HG03460 (cell line): ENCODE measurements around the gene RYK.
"Not testable (repeated sequence)": the region's sequence is repeated elsewhere in the genome, so short reads cannot be mapped to it uniquely, and the experiment has no call there.

Source experiments
- ATAC-seq: cut with Tn5 transposase; IDR thresholded peaks from one replicate; pipeline ENCODE4 v1.9.1; 2021; ENCODE audit not compliant: unreplicated experiment

RYK gene

GRCh38 chr3:134250717-134251220 is at the start of gene RYK:
RYK (minus strand) TSS chr3:134250859; CDS start chr3:134250654, 205 bp downstream.
- ATAC-seq, result peak; percentile 74

- no peak for ATAC-seq
Measured at GRCh38 chr3:134299888-134300206, 49.2 kb upstream of the RYK start.

DNA sequence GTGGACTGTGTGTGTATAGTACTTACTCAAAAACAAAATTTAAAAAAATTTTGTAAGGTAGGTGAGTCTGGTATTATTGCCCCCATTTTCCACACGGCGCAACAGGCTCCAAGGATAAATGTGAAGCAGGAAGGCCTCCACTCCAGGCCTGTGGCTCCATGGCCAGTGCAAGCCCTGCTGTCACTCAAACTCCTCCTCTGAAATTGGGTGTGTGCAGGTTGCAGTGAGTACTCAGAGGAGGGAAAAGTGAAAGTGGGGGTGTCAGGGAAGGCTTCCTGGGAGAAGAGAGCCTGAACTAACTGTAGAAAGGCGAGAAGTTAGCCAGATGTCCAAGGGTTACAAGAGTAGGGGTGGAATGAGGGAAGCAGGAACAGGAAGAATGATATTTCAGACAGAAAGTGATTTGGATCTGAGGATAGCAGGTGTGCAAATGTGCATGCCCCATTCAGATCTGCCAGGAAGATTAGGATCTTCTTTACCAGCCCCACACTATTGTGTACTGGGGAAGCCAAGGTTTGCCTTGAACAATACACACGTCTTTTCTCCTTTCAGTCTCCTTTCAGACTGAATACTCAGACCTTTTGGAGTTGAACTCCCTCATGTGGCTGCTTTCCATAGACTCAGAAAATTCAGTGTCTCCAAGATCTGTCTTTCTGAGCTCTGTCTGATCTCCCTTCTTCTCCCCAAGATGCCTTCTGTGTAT is 48.7 kb upstream of the RYK start:
- ATAC-seq, result no peak

DNA sequence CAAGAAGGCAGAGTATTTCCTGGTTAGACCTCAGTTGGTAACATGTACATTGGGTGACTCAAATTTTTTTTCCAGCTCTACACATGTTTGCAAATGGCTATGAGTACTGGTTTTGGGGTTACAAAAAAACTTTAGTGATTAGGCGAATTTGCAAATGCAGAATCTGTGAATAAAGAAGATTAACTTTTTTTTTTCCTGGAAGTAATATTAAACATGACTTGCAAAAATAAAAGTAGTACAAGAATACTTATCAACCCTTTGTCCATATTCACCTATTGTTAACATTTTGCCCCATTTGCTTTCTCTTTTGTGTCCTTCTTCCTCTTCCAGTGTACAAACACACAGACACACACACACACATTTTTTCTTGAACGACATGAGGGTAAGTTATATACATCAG is 47.6 kb upstream of the RYK start:
- no peak for ATAC-seq

DNA sequence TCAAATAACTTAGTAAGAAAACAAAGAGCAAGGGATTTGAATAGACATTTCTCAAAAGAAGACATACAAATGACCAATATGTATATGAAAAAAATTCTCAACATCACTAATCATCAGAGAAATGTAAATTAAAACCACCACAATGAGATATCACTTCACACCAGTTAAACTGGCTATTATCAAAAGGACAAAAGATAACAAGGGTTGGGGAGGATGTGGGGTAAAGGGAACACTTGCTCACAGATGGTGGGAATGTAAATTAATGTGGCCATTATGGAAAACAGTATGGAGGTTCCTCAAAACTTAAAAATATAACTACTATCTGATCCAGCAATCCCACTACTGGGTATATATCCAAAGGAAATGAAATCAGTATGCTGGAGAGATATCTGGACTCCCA is 46.0 kb upstream of the RYK start:
- ATAC-seq, result no peak

DNA sequence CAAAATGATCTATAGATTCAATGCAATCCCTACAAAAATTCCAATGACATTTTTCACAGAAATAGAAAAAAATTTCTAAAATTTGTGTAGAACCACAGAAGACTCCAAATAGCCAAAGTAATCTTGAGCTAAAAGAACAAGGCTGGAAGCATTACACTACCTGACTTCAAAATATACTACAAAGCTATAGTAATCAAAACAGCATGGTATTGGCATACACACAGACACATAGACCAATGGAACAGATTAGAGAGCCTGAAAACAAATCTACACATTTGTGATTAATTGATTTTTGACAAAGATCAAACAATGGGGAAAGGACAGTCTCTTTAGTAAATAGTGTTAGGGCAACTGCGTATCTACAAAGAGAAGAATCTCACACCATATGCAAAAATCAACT is 45.3 kb upstream of the RYK start:
- ATAC-seq, result no peak

DNA sequence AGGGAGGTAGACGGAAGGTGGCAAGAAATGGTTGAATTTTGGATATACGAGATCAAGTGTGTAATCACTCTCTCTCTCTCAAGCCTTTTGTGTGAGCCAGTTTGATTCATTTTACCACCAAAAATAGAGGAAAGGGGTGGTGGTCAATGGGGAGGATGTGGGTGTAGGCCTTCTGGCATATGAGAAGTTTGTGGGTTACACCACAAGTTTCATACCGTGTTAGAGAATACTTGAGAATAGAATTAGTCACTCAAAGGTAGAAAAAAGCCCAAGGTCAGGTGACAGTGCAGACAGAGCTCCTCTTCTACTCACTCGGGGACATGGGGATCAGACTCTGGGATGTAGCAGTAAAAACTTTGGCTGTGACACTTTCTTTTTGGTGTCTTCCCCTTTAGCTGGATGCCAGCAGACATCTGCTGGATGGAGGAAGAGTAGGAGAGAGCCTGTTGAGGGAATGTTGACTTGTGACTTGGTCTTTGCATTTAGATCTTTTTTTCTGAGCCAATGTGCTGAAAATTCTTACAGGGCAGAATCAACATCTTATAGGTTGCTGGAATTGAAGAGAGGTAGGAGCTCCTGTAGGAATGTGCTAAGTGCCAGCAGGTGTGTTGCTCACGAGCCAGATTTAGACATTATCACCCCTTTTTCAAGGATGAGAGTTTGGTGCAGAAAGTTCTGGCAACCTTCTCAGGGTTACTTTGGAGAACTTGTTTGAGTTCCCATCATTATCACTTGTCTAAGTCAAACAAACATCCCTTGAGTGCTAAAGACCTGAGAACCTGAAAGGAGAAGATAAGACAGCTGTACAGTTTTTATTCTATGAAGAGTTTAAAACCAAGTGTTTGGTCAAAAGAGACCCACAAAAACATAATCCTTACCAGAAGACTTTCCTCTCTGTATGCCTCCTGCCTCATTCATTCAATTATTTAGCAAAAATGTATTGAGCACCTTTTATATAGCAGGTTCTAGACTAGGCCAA is 43.9 kb upstream of the RYK start:
- ATAC-seq, result peak; percentile 99

DNA sequence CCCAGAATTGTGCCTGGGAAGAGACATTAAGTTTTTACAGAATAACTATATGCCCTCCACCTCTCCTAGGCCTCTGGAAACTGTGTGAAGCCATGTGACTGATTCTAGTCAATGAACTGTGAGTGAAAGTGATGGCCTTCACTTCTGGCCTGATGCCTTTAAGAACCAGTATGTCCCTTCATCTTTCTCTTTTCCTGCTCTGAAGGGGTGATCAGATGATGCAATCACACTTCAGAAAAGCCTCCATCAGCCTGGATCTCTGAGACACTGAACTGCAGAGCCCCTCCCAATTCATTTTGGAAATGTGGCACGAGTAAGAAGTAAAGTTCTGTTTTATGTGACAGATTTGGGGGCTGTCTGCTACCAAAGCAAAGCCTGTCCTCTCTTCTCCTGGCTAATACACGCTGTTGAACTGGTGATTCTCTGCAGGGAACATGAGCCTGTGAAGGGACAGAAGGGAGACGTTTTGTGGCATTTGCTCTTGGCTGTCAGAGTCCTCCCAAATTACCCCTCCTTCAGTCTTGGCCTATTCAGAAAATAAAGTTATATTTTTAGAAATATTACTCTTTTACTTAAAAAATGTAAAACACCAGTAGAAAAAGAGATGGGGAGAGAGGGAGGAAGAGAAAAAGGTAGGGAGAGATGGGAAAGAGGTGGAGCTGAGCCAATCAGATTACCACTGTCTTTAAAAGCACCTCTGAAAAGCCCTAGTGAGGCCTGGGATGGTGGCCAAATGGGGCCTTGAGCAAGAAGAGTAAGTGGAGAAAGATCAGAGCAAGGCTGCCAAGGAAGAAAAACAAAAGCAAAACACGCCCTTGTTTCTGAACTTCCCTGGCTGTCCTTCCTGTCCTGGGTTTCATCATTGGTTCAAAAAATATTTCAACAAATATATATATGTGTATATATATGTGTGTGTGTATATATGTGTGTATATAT is 40.9 kb upstream of the RYK start:
- ATAC-seq, result no peak

DNA sequence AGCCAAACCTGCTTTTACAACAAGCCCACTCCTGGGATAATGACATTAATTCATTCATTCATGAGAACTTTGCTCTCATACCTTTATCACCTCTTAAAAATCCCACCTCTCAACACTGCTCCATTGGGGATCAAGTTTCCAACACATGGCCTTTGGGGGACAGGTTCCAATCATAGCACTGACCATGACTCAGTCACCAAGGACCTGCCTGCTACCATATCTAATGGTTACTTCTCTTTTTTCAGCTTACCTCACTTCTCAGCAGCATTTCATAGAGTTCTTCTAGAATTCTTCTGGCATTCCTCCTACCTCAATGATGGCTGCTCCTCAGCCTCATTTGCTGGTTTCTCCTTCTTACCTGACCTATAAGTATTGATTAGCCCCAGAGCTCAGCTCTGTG is 36.9 kb upstream of the RYK start:
- ATAC-seq, result no peak

DNA sequence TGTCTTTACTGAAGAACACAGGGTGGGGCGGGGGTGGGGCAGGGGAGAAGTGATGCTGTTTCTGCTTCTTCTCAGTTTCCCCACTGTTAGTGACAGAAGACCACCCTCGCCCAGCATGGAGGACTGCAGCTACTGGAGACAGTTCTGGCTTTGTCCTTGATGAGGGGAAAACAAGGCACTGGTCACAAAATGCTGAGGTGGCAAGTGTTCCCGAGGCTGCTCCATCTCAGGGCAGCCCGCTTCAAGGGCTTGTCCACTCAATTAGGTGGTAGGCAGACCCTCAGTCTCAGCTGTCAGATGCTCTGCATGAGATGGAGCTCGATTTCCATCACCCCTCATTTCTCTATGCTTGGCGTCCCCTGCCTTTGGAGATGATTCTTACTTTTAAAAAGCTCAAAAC is 33.8 kb upstream of the RYK start:
- no peak for ATAC-seq

GRCh38 chr3:134282659-134283047 is 32.0 kb upstream of the RYK start:
- ATAC-seq, result no peak

- no peak for ATAC-seq
Measured at GRCh38 chr3:134281912-134282658, 31.4 kb upstream of the RYK start.

DNA sequence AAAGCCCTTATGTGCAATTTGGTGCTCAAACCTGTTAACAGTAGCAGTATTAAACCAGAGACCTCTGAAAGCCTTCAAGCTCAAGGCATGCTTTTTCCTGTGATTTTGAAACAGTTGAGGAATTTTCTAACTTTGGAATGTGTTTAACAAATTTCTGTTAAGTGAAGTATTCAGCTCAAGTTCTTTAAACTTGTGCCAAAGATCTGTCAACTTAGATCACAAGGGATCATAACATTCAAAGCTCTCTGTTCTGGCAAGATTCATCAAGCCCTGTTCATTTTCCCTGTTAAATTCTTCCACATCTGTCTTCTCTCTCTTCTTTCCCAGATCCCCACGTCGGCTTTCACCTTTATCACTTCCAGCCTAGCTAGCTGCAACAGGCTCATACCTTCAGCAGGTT is 28.8 kb upstream of the RYK start:
- no peak for ATAC-seq

DNA sequence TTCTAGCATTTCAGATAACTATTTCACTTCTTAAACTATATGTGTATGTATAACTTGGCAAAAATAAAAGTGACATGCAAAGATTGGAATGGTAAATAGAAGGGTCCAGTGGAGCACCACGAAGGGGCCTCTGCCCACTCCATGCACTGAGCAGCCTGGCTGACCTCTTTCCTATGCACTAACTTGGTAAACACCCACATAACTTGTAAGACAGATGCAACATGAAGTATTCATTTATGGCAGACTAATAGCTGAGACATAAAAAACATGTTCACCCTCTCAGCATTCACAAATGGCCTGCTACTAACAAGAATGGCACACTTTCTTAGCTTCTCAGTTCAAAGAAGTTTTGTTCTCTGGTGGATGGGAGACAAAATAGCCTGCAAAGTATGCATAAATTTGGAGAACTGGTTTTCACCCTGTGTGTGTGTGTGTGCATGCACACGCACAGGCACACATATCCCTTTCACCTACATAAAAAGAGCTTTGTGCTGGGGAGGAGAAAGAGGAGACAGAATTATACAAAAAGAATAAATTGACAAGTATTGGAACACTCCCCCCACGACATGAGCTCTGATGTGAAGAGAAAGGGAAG is 26.5 kb upstream of the RYK start:
- no peak for ATAC-seq

DNA sequence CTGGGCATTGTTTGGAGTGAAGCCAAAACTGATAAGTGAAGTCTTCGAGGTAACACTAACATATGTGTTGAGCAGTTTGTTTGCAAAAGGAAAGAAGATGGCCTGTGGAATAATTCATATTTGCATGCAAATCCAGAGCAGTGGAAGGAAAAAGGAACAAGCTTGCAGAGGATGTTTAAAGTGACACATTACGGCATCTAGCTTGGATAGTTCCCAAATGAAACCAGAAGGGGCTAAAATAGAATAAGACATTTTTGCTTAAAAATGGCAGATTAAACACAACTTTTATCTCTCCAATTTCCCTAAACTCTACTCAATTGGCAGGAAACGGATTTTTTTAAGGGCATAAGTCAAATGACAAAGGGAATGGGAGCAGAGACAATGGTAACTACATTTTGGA is 25.4 kb upstream of the RYK start:
- ATAC-seq, result no peak

GRCh38 chr3:134275110-134275509 is 24.5 kb upstream of the RYK start:
- not testable (repeated sequence) for ATAC-seq

GRCh38 chr3:134274571-134274970 is 23.9 kb upstream of the RYK start:
- no peak for ATAC-seq

DNA sequence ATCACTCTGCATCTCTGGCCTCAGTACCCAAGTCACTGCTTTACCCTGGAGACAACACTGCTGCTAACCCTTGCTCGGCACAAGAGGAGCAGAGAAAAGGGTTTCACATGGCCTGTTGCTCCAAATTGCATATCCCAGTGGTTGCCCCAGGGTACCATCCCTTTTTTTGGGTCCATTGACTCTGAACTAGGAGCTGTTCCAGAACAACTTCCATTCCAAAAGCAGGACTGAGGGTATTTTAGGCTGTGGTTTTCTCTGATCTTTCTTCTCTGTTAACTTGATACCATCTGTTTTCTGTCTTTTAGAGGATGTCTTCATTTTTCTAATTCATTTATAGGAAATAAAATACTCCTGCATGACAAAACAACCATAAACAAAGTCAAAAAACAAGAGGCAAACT is 17.3 kb upstream of the RYK start:
- no peak for ATAC-seq

- no peak for ATAC-seq
Measured at GRCh38 chr3:134260987-134261386, 10.3 kb upstream of the RYK start.

DNA sequence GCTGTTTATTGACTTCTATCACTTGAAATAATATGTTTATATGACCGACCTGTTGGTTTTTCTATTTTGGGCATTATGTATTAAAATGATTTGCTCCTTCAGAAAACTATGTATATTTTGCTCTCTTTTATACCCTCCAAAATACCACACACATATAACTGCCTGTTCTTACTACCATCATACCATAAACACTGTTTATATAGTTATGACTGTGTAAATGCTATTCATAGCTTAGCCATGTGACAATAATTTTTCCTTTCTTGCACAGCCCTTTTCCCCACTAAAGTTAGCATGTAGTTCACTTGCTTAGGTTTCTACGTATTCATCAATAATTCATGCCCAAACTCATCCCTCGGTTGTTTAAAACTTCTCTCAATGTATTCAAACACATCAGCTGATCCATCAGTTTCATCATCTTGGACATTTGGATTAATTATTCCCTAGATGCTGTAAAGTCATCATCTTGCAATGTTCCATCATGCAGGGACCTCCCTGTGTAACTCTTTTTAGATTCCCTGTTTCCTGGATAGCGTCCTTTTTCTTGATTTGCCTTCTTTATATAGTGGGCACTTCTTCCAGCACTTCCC is 8.2 kb upstream of the RYK start:
- no peak for ATAC-seq
